Neural cell (in vitro differentiated cells): ENCODE measurements around the gene CFAP100.

Source experiments
- EP300 ChIP-seq: fragments of 450-650 bp; conservative IDR thresholded peaks from 2 replicates; pipeline ENCODE4 v1.6.1; 2014; ENCODE audit warnings: antibody characterized with exemption, mild to moderate bottlenecking, moderate library complexity; ENCODE audit not compliant: poor library complexity, severe bottlenecking
- EZH2 ChIP-seq: fragments of 200-600, 300-800 bp; shearing (Covaris generic), sonication (generic); IDR thresholded peaks from 2 replicates; pipeline ENCODE4 v1.6.1; 2014; ENCODE audit warnings: antibody characterized with exemption, low read length, borderline replicate concordance, mild to moderate bottlenecking; ENCODE audit not compliant: insufficient read depth, poor library complexity, severe bottlenecking
- MXI1 ChIP-seq: fragments of 450-650 bp; conservative IDR thresholded peaks from 2 replicates; pipeline ENCODE4 v1.6.1; 2014; ENCODE audit warnings: antibody characterized with exemption, mild to moderate bottlenecking; ENCODE audit not compliant: poor library complexity, severe bottlenecking
- POLR2AphosphoS5 ChIP-seq: IDR thresholded peaks from 2 replicates; pipeline ENCODE4 v1.6.1; 2012
- RAD21 ChIP-seq: fragments of 450-650 bp; conservative IDR thresholded peaks from 2 replicates; pipeline ENCODE4 v1.6.1; 2014; ENCODE audit warnings: antibody characterized with exemption, mild to moderate bottlenecking, moderate library complexity
- TAF1 ChIP-seq: IDR thresholded peaks from 2 replicates; pipeline ENCODE4 v1.6.1; 2012; ENCODE audit warnings: low read depth
- TF ChIP-seq, protein P1 (sequence below): fragments of 450-650 bp; IDR thresholded peaks from 2 replicates; pipeline ENCODE4 v1.5.1; 2014; ENCODE audit warnings: antibody characterized with exemption, mild to moderate bottlenecking, moderate library complexity; ENCODE audit not compliant: poor library complexity, severe bottlenecking
- TF ChIP-seq, protein P2 (sequence below): IDR thresholded peaks from 2 replicates; pipeline ENCODE4 v1.6.1; 2012; ENCODE audit warnings: borderline replicate concordance

DNA sequence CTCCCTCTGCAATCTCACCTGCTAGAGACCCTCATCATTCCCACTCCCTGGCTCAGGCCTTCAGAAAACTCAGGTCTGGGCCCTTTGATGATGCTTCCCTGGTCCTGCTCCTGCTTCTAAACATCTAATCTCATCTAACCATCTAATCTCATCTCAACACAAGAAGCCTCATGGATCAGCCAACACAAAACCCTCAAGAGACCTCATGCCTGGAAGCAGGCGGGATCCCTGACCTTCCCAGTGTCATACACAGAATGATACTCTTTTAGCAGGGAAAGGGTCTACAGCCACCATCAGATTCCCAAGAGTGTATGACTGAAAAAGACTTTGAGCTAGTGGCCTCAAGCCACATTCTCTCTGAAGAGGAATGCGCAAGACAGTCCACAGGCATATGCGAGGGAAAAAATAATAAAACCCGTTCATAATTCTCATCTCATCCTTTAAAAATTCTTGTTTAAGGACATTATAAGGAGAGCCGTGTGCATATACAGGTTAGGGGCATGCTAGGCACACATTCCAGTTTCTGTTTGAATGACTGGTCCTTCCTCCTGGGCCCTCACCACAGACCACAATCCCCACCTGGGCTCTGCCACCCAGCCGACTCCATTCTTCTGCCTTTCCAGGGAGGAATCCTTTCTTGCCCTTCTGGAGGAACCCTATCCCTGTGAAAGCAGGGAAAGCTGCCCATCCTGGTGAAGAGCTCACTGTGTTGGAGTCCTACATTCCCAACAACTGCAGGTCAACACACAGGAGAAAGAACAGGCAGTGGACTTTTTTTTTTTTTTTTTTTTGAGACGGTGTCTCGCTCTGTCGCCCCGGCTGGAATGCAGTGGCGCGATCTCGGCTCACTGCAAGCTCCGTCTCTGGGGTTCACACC lies 78.8 kb downstream of the CFAP100 start:
- TF ChIP-seq, protein P1, sequence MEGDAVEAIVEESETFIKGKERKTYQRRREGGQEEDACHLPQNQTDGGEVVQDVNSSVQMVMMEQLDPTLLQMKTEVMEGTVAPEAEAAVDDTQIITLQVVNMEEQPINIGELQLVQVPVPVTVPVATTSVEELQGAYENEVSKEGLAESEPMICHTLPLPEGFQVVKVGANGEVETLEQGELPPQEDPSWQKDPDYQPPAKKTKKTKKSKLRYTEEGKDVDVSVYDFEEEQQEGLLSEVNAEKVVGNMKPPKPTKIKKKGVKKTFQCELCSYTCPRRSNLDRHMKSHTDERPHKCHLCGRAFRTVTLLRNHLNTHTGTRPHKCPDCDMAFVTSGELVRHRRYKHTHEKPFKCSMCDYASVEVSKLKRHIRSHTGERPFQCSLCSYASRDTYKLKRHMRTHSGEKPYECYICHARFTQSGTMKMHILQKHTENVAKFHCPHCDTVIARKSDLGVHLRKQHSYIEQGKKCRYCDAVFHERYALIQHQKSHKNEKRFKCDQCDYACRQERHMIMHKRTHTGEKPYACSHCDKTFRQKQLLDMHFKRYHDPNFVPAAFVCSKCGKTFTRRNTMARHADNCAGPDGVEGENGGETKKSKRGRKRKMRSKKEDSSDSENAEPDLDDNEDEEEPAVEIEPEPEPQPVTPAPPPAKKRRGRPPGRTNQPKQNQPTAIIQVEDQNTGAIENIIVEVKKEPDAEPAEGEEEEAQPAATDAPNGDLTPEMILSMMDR = no peak
- TF ChIP-seq EZH2 = no peak
- no peak for TF ChIP-seq RAD21
- TF ChIP-seq POLR2AphosphoS5 = no peak
- no peak for TF ChIP-seq EP300
- TF ChIP-seq, protein P2, sequence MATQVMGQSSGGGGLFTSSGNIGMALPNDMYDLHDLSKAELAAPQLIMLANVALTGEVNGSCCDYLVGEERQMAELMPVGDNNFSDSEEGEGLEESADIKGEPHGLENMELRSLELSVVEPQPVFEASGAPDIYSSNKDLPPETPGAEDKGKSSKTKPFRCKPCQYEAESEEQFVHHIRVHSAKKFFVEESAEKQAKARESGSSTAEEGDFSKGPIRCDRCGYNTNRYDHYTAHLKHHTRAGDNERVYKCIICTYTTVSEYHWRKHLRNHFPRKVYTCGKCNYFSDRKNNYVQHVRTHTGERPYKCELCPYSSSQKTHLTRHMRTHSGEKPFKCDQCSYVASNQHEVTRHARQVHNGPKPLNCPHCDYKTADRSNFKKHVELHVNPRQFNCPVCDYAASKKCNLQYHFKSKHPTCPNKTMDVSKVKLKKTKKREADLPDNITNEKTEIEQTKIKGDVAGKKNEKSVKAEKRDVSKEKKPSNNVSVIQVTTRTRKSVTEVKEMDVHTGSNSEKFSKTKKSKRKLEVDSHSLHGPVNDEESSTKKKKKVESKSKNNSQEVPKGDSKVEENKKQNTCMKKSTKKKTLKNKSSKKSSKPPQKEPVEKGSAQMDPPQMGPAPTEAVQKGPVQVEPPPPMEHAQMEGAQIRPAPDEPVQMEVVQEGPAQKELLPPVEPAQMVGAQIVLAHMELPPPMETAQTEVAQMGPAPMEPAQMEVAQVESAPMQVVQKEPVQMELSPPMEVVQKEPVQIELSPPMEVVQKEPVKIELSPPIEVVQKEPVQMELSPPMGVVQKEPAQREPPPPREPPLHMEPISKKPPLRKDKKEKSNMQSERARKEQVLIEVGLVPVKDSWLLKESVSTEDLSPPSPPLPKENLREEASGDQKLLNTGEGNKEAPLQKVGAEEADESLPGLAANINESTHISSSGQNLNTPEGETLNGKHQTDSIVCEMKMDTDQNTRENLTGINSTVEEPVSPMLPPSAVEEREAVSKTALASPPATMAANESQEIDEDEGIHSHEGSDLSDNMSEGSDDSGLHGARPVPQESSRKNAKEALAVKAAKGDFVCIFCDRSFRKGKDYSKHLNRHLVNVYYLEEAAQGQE = no peak
- no peak for TF ChIP-seq TAF1
- no peak for TF ChIP-seq MXI1
